HG03280 (cell line): Measurements from ENCODE around the gene CCM2.

Source experiments
- ATAC-seq: cut with Tn5 transposase; IDR thresholded peaks from one replicate; pipeline ENCODE4 v1.9.1; 2021; ENCODE audit warnings: mild to moderate bottlenecking, moderate library complexity; ENCODE audit not compliant: unreplicated experiment

CCM2 gene

DNA sequence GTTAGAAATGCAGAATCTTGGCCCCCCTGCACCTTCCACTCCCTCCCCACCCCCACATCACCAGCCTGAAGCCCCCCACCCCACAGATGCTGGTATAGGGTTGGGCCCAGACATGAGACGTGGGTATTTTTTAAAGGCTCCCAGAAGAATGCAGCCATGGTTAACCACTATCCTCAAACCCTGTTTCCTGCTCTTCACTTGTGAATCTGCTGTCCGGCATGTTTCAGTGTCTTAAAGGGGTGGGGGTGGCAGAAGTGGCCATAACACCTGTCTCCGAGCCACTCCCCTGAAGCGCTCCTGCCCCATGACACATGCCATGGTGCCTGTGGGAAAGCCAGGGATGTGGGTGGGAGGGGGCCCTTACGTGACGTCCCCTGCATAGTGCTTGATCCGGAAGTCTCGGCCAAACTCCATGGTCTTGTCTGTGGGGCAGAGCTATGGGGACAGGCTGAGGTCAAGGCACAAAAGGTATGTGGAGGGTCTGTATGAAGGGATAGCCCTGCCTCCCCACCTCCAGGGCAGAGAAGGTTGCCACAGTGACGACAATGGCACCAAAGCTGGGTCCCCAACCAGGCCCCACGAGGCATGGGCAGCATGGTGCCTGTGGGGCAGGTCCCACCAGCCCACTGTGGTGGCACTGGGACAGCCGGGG is 30.8 kb upstream of the CCM2 start:
- no peak for ATAC-seq

DNA sequence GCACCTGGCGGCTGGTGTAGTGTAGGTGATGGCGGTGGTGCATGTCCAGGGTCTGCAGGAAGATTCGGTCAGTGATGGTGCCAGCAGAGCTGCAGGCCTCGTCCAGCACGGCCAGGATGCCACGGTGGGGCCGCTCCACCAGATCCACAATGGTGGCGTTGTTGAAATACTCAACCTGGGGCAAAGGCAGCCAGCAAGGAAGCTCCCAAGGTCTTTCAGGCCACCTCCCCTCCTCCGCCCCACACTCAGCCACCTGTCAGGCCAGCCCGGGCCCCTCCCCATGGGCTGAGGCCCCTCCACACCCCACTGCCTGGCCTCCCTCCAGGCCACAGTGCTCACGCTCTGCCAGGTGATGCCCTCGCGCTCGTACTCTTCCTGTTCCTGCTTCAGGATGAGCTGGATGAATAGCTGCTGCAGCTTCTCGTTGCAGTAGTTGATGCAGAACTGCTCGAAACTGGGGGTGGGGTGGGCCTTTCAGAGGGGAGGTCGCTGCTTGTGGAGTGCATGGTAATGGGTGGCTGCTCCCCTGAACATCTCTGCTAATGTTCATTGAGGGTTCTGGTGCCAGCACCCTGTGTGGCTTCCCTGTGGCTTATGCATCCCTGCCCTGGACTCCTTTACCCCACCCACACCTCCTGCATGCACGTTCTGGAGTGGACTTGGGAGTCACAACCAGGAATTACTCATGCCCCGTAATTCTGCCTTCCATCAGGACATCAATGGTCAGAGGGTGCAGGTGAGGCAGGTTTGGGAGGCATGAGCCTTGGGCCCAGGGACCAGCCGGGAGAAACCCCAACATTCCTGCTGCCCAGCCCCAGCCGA is 30.1 kb upstream of the CCM2 start:
- ATAC-seq, result no peak

DNA sequence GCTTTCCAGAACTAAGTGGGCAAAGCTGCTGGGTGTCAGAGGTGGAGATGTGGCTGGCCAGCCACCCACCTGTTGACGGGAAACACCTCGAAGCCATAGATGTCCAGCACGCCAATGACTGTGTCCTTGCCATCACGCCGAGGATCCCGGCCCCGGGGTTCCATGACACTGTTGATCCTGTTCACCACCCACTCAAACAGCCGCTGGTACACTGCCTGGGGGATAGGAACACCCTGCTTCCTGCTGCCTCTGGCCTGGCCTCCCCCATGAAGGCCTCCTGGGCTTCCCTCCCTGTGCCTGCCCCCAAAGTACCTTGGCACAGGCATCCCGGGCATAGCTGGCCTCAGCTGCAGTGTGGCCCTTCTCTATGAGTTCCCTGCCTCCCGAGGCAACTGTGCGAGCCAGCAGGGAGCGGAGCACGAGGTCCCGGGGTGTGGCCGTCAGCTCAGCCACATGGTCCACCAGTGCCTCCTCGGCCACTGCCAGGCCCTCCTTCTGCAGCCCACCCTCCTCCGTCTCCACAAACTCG is 29.4 kb upstream of the CCM2 start:
- ATAC-seq, result no peak

DNA sequence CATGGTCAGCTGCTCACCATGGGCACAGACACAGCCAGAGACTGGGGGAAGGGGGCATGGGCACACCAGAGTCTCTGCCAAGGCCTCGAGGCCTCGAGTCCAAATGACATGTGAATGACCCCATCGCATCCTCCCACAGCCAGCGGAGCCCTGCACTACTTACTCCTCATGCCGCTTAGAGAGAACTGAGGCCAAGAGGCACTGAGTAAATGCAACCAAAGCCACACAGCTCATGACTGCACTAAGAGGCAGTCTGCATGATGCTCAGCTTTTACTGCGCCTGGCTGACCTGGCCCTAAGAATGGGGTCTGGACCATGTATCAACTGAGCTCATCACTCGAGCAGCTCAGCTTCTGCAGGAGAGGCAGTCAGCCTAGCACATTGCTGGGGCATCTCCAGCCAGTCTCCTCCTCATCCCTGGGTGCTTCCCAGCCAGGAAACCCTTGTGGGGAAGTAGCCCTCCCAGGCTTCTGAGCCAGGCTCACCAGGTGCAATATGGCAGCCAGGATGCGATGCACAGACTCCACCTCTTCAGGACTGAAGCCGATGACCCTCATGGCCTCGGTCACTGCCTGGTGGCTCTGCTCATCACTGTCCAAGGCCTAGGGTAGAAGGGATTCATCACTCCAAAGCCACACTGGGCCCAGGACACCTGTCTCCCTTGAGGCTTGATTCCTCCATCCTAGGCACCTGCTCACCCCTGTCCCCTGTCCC is 28.7 kb upstream of the CCM2 start:
- ATAC-seq, result no peak

DNA sequence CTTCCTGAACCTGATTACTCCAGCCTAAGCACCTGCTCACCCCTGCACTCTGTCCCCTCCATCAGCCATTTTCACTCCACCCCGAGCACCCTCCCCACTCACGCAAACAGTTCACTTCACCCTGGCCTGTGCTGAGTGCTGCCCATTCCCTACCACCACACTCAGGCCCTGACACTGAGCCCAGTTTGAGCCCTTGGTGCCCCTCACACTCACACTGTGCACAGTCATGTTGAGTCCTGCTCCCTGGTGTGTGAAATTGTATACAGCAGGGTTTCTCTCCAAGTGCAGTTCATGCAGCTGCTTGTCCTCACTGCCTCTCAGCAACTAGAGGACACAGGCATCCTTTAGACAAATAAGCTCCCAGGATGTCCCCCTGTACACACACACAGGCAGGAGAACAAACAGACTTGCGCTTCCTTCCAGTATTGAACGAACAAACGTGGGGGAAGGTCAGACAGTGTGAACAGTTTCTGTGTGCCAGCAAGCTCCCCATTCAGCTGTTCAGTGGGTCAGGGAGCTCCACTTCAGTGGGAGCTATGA is 28.0 kb upstream of the CCM2 start:
- ATAC-seq, result no peak

DNA sequence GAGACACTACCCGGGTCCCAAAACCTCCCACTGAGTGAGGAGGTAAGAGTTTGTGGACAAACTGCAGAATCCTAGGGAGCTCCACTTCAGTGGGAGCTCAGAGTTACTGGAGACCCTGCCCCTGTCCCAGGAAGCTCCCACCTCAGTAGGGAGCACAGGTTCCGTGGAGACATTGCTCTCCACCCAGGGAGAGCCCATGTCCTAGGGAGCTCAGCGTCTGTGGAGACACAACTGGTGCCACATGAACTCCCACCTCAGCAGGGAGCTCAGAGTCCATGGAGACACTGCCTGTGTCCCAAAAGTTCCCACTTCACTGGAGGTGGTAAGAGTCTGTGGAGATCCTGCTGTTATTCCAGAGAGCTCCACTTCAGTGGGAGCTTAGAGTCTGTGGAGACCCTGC is 27.4 kb upstream of the CCM2 start:
- ATAC-seq, result no peak

DNA sequence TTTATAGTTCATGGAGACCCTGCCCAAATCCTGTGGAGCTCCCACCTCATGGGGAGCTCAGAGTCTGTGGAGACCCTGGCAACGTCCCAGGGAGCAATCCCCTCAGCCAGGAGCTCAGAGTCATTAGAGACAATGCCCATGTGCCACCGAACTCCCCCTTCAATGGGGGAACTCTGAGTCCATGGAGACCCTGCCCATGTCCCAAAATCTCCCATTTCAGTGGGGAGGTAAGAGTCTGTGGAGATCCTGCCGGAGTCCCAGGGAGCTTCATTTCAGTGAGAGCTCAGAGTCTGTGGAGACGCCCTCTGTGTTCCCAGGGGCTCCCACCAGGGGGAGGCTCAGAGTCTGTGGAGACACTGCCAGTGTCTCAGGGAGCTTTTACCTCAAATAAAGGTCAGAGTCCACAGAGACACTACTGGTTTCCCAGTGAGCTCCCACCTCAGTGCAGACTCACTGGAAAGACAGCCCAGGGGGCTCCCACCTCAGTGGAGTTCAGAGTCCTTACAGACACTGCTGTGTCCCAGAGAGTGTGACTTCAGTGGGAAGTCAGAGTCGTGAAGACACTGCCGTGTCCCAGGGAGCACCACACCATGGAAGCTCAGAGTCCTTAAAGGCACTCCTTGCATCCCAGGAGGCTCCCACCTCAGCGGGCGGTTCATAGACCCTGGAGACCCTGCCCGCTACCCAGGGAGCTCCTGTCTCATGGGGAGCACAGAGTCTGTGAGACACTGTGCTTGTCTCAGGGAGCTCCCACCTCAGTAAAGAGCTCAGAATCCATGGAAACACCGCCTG is 26.2 kb upstream of the CCM2 start:
- ATAC-seq, result no peak

DNA sequence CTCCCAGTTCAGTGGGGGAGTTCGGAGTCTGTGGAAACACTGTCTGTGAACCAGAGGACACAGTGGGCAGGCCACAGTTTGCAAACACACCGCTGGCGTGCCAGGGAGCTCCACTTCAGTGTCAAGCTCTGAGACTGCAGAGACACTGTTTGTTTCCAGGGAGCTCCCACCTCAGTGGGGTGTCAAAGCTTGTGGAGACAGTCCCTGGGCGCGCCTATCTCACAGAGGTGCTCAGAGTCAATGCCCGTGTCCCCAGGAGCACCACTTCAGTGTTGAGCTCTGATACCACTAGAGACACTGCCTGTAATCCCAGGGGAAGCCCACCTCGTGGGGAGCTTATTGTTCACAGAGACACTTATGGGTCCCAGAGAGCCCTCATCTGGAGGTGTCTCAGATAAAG is 25.5 kb upstream of the CCM2 start:
- no peak for ATAC-seq

DNA sequence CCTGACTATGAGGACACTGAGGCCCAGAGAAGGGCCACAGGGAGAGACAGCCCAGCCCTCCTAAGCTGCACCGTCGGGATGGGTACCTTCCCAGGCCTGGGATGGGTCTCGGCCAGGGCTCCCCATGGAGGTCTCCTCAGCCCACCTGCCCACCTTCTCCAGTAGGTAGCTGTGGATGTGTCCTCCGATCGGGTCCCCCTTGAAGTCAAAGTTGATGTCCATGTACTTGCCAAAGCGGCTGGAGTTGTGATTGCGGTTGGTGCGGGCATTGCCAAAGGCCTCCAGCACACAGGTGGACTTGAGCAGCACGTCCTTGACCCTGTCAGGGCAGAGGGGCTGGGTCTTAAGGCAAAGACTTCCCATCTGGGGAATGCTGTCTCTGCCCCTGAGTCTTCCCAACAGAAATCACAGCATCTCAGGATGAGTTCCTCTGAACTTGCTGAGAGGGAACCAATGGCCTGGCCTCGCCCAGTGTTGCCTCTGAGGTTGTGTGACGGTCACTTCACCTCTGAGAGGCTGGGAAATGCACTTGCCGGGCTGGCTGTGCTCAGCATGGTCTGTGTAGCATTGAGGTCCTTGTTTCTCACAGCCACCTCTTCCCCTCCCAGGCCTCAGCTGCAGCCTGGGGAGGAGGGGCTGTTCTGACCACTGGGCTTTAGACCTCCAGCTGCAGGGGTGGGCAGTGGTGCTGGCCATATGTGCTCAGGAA is 24.5 kb upstream of the CCM2 start:
- ATAC-seq, result no peak

DNA sequence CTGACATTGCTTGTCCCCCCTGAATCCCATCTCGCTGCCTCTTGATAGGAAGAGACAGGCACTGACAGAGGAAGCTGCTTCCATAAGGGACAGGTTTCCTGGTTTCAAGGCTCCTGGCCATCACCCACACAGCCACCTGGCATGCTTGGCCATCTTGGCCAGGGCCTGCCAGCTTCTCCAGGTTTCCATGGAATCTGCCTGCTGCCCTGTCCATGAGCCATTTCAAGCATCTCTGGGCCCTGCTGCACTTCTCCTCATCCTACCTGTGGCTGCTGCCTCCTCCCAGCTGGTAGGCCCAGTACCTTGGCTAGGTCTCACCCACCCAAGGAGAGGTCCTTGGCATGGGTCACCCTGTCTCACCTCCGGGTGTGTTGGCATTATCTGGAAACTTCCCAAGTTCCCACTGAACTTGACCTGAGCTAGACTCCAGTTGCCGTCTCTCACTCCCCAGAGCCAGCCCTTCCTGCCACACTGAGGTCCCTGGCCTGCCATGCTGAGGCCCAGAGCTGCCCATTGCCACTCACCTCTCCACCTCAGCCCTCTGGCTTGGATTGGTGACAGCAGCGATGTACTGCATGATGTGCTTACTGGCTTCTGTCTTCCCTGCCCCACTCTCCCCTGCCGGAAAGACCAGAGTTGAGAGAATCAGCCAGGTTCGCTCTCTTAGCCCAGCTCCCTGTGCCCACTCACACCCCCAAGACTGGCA is 23.8 kb upstream of the CCM2 start:
- no peak for ATAC-seq

DNA sequence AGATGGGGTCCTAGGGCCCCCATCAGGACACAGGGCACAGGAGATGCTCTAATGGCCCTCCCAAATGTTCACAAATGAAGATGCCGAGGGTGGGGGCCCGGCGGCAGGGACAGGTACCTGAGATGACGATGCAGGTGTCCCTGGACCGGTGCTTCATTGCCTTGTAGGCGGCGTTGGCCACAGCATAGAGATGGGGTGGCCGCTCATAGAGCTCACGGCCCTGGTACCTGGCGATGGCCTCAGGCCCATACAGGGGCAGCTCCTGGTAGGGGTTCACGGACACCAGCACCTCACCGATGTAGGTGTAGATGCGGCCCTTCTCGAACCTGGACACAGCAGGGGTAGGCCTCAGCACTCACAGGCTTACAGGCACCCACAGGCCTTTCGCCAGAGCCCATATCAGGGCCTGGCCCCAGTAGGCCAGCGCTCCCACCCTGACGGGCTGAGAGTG is 23.2 kb upstream of the CCM2 start:
- ATAC-seq, result no peak

DNA sequence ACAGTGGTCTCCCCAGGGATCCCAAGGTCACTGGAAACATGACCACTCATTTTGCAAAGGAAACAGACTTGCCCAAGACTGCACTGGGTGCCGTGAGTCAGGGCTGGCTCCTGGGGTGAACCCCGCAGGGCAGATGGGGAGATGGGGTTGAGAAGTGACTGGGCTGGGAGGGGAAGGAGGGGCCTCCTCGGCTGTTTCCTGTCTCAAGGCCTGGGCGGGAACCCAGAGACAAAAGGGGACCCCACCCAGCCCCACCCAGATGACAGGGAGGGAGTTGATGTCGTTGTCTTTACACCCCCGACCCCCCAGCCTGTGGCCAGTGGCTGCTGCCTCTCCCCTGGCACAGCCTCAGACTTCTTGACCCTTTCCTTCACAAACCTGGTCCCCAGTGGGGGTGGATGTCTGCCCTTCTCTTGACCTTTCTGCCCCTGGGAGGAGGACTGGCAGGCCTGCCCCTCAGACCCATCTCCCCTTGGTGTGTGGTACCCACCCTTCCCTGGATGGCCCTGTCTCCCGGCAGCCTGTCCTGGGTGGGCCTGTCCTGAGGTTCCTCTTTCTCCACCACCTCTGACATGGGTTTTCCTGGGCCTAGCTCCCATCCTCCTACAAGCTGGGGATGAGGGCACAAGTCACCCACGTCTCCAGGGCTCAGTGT is 22.6 kb upstream of the CCM2 start:
- ATAC-seq, result no peak

DNA sequence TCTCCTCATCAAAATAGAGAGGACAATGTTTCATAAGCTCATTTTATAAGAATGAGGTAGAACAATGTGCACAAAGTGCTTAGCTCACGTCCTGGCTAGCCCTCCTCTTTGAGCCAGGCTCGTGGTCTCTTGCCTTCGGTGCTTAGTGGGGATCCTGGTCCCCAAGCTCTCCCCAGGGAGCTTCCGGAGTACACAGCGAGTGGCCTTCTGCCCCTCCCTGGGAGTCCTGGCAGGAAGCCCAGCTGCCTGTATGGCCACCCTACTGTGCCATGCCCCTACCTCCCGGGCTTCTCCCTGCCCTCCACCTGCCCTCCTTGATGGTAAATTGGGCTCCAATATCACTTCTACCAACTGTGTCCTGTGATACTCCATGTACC is 22.1 kb upstream of the CCM2 start:
- no peak for ATAC-seq

DNA sequence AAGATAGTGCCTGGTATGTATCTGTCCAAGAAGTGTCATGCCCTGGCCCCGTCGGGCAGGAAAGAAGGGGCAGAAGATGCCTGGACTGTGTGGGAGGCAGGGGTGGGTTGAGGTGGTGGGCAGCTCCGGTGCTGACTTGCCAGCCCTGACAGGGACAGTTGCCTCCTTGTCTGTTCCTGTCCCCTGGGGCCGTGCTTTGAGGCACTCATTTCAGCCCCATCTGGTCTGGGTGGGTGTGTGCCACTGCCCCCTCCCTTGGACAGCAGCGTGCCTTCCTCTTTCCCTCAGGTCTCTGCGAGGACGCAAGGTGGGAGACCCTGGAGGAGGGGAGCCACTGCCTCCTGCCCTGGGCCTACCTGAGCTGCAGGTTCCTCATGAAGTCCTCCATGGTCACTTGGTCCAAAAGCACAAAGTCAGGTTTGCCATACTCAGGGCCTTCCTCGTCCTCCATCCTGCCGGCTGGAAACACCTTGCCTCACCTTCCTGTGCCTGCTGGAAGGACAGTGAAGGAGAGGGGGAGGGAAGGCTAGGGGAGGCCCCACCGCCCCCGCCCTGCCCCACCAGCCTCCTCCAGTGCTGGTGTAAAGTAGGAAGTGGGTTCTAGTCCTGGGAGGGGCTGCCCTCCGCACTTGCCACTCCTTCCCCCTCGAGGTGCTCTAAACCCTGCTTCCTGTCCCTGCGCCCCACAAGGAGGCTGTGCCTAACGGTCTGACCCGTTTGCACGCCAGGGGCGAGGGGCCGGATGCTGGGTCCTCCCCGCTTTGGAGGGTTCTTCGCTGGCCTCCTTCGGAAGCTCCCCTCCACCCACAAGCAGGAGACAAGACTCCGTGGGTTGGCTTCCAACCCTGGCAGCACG is 21.3 kb upstream of the CCM2 start, which contains the start of gene MYO1G:
Gene MYO1G, minus strand, starts transcription at position 505 of the 856 bp plus-strand sequence. Its CDS starts 54 bp downstream, at position 451.
- ATAC-seq, result peak; percentile 52

DNA sequence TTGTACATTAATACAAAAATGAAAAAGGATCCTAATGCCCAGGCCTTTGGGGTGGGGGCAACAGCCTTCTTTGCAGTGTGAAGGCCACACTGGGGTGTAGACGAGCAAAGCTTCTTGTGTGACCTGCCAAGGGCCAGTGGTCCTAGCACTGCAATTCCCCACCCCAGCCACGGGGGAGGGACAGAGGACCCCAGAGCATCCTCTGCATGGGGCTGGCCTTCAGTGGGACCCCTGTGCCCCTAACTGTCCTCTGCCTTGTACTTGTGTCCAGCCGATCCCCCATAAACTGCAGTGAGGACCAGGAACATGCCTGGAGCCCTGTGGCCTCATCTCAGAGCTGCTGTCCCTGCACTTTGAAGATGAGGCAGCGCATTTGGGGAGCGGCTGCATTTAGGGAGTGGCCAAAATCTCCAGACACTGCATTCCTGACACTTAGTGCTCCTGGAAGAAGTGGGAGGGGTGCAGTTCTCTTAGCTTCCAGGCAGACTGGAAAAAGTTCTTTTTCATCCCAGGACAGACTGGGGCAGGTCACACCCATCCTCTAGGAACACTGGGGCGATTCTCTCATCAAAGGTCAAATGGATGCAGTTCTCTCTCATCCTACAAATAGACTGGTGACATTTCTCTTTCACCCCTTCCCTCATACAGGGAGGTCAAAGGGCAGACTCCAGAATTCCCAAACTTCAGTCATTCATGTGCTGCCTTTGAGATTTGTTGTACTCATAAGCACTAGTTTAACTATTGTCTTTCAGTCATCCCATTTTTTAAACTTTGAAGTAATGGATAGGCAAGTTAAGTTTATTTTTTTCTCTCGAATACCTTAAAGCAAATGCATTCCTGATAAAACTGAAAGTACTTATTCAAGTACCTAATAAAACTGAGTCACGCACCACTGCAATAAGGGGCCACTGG is 20.3 kb upstream of the CCM2 start:
- peak; percentile 22 for ATAC-seq

DNA sequence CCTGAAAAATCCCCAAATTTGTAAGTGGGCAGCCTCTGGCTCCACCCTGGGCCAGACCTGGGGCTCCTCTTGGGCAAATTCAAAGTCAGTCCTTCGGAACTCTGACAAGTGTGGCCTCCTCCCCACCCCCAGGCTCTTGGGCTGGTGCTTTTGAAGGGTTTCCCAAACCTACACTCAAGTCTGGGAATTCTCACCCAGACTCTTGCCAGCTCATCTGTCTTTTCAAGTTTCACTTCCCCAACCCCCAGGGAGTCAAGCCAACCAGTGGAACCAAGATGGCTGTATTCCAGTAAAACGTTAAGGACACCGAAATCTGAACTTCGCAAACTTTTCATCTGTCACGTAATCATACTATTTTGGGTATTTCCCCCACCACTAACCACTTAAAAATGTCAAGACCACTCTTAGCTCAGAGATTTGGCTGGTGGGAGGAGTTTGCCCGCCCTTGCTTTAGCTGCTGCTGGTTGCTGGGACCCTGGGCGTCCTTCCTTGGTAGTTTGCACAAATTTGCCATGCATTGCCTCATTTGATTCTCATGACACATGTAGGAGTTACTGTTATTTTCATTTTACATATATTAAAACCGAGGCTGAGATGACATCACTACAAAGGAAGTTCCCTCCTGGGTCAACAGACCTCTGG is 19.5 kb upstream of the CCM2 start:
- ATAC-seq, result peak; percentile 48
